RPMI7951 (cell line): ENCODE measurements around the gene USP40. TPM values are rescaled to one million over a fixed set of nuclear protein-coding genes. Genes with fewer than 3 reads are reported as not detected.

ENCODE experiments used
- DNase-seq: peaks from one replicate; pipeline ENCODE4 v3.0.0-alpha.2; 2012; ENCODE audit warnings: low read depth
- total RNA-seq: library from RNA; depleted of rRNA; stranded (reverse); fragments of >200 nt; shearing (Covaris generic); gene quantifications from 2 replicates; pipeline ENCODE4 v1.2.3, GENCODE V29; 2014

Gene USP40
- total RNA-seq, 1 experiment from 2014 or later: 26.0 TPM

- DNase-seq: no peak
Measured at GRCh38 chr2:233495503-233496496, 70.8 kb downstream of the USP40 start.

- no peak for DNase-seq
Measured at GRCh38 chr2:233492751-233493150, 73.8 kb downstream of the USP40 start.

- no peak for DNase-seq
Measured at GRCh38 chr2:233492078-233492477, 74.5 kb downstream of the USP40 start.

- no peak for DNase-seq
Measured at GRCh38 chr2:233491326-233491725, 75.3 kb downstream of the USP40 start.

- no peak for DNase-seq
Measured at GRCh38 chr2:233490831-233491230, 75.8 kb downstream of the USP40 start.

GRCh38 chr2:233489666-233490065, 76.9 kb downstream of the USP40 start:
- DNase-seq: peak; percentile 66

GRCh38 chr2:233489143-233489542, 77.4 kb downstream of the USP40 start:
- no peak for DNase-seq

- peak; percentile 15 for DNase-seq
Measured at GRCh38 chr2:233487748-233488345, 78.7 kb downstream of the USP40 start.

- peak; percentile 87 for DNase-seq
Measured at GRCh38 chr2:233486778-233487552, 79.6 kb downstream of the USP40 start.

- DNase-seq: no peak
Measured at GRCh38 chr2:233486357-233486756, 80.2 kb downstream of the USP40 start.

- DNase-seq: no peak
Measured at GRCh38 chr2:233485726-233486125, 80.9 kb downstream of the USP40 start.

GRCh38 chr2:233482616-233483015, 84.0 kb downstream of the USP40 start:
- no peak for DNase-seq

GRCh38 chr2:233481368-233482142, 85.0 kb downstream of the USP40 start:
- no peak for DNase-seq

- DNase-seq: peak; percentile 33
Measured at GRCh38 chr2:233480490-233481202, 85.9 kb downstream of the USP40 start.

- DNase-seq: no peak
Measured at GRCh38 chr2:233479616-233480489, 86.7 kb downstream of the USP40 start.

GRCh38 chr2:233477548-233478433, 88.8 kb downstream of the USP40 start:
- no peak for DNase-seq

- no peak for DNase-seq
Measured at GRCh38 chr2:233476651-233477547, 89.7 kb downstream of the USP40 start.

- no peak for DNase-seq
Measured at GRCh38 chr2:233476063-233476410, 90.5 kb downstream of the USP40 start.
